ENCODE measurements around the gene OR13G1. TPM values are rescaled to one million over a fixed set of nuclear protein-coding genes. Genes with fewer than 3 reads are reported as not detected.

The OR13G1 gene
- total RNA-seq, 6 donors from 2014 or later, result not detected

DNA sequence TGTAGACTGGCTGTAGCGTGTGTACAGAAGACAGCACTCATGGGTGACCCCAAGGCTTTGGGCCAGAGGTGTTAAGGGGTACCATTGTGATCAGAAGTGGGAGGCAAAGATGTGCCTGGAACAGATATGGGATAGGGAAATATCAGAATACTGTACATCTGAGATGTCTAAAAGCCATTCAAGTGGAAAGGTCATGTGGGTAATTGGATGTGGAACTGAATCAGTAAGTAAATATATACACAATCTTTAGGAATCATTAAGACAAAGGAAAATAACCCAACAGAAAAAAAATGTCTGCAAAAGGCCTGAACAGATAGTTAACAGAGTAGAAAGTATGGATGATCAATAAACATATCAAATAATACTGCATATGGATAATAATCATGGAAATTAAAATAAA, 26.5 kb downstream of the OR13G1 start:
- ATAC-seq (ENCODE audit: low FRiP score in 2 of 2) (no peak), DNase-seq (no peak)
- no peaks in the 10 kb centered on the region for H3K36me3 ChIP-seq
- no peaks in the 10 kb centered on the region for H3K9me3 ChIP-seq
- H3K27me3 ChIP-seq, result no peaks in the 10 kb centered on the region
- TF ChIP-seq POLR2A (IDR thresholded peaks at IDR 0.05) (no peak), EP300 (IDR thresholded peaks at IDR 0.05) (no peak), POLR2AphosphoS5 (IDR thresholded peaks at IDR 0.05) (no peak), CTCF (IDR thresholded peaks at IDR 0.05) (no peak)
- 82 to 100% methylated on average over 1 of the region's 1 CpG for WGBS, 2 donors
- H3K27ac ChIP-seq, result no peak overlapping the region
- H3K4me1 ChIP-seq, result no peaks in the 10 kb centered on the region
- H3K4me3 ChIP-seq, result no peak overlapping the region

- H3K27ac ChIP-seq, result no peak overlapping the region
- no peak overlapping the region for H3K4me3 ChIP-seq
- ATAC-seq (ENCODE audit: low FRiP score in 2 of 2) (no peak), DNase-seq (no peak)
- TF ChIP-seq CTCF (IDR thresholded peaks at IDR 0.05) (no peak), POLR2AphosphoS5 (IDR thresholded peaks at IDR 0.05) (no peak), EP300 (IDR thresholded peaks at IDR 0.05) (no peak), POLR2A (IDR thresholded peaks at IDR 0.05) (no peak)
- H3K4me1 ChIP-seq, result no peaks in the 10 kb centered on the region
- no peaks in the 10 kb centered on the region for H3K9me3 ChIP-seq
- no peaks in the 10 kb centered on the region for H3K27me3 ChIP-seq
- 2 to 13% methylated on average over 2 of the region's 2 CpGs for WGBS, 2 donors
- no peaks in the 10 kb centered on the region for H3K36me3 ChIP-seq
Observed at GRCh38 chr1:247647864-247648263, 31.7 kb downstream of the OR13G1 start.

DNA sequence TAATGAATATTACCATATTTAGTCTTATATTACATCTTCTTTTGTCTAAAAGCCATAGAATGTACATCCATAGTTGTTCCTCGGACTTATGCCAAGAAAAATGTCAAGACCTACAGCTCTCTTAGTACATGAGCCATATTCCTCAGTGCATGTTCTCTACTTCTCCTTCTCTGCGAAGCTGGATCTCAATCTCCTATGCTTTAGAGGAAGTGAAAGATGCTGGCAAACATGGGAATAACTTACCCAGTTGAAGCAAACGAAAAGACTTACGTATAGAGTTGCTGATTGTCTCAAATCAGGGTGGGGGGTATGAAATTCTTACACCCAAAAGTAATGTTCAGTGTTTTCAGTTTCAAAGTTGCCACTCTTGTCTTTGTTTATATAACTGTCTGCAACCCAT, 32.7 kb downstream of the OR13G1 start:
- no peak for DNase-seq
- ATAC-seq (ENCODE audit: low FRiP score in 2 of 2), result peak in 1 of 2 donors; percentile 48
- H3K27me3 ChIP-seq, result no peaks in the 10 kb centered on the region
- H3K4me3 ChIP-seq, result no peak overlapping the region
- no peaks in the 10 kb centered on the region for H3K36me3 ChIP-seq
- 72 to 79% methylated on average over 4 of the region's 4 CpGs for WGBS, 2 donors
- no peaks in the 10 kb centered on the region for H3K4me1 ChIP-seq
- H3K27ac ChIP-seq, result no peak overlapping the region
- H3K9me3 ChIP-seq, result no peaks in the 10 kb centered on the region
- TF ChIP-seq EP300 (IDR thresholded peaks at IDR 0.05) (no peak), POLR2AphosphoS5 (IDR thresholded peaks at IDR 0.05) (no peak), POLR2A (IDR thresholded peaks at IDR 0.05) (no peak)

GRCh38 chr1:247642742-247643141, 36.8 kb downstream of the OR13G1 start:
- Histone ChIP-seq H3K9me3 (peaks cover 0 to 3% (median 0%) of the 10 kb centered on the region in 4 donors), H3K27ac (no peak overlapping the region), H3K4me1 (peaks cover 0 to 8% (median 0%) of the 10 kb centered on the region in 4 donors), H3K27me3 (no peaks in the 10 kb centered on the region), H3K4me3 (no peak overlapping the region), H3K36me3 (no peaks in the 10 kb centered on the region)
- TF ChIP-seq POLR2AphosphoS5 (IDR thresholded peaks at IDR 0.05) (no peak), EP300 (IDR thresholded peaks at IDR 0.05) (no peak), CTCF (IDR thresholded peaks at IDR 0.05) (no peak), POLR2A (IDR thresholded peaks at IDR 0.05) (no peak)
- 82 to 83% methylated on average over 5 of the region's 5 CpGs for WGBS, 2 donors
- no peak for ATAC-seq (ENCODE audit: low FRiP score in 2 of 2)
- no peak for DNase-seq

DNA sequence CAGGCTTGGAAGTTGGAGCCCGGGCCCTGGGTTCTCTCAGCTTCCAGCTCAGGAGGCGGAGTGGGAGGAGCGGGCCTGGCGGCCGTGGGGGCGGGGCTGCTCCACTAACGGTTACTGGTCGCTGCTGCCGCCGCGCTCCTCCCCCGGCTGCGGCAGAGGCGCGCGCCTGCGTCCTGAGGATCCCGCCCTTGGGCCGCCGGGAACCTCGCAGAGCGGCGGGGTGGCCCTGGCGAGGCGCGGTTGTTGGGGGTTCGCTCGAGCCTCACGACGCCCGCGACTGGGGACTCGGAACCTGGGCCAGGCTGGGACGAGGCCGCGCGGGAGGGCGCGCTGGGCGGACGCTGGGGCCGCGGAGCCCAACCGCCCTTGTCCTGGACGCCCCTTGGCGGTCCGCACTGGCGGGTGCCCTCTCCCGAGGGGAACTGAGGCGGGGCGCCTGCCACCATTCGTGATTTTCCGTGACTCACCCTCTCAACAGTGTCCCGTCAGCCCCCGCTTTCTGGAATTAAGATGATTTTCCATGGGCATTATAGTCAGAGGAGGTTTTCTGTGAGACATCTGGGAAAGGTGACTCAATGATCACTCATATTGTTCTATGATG, 40.1 kb downstream of the OR13G1 start:
- ATAC-seq (ENCODE audit: low FRiP score in 2 of 2), result peak; percentile 78 to 95
- H3K27ac ChIP-seq, result peak overlapping the region in 1 of 4 donors; percentile 64

More for the DNA sequence above, 40.1 kb downstream of the OR13G1 start:
- DNase-seq, result peak; percentile 63 to 93
- Histone ChIP-seq H3K4me3 (peak overlapping the region; percentile 24 to 45 (median 36)), H3K27me3 (no peaks in the 10 kb centered on the region), H3K36me3 (no peaks in the 10 kb centered on the region), H3K9me3 (peaks cover 0 to 3% (median 0%) of the 10 kb centered on the region in 4 donors), H3K4me1 (peaks cover 0 to 8% (median 0%) of the 10 kb centered on the region in 4 donors)
- WGBS, 2 donors, result 36 to 46% methylated on average over 7 to 46 of the region's 55 CpGs
- no peak for TF ChIP-seq CTCF (IDR thresholded peaks at IDR 0.05)
- TF ChIP-seq POLR2AphosphoS5 (IDR thresholded peaks at IDR 0.05), result peak in 1 of 2 donors; percentile 12

Data from upper lobe of left lung (tissue), 6 donors.